ENCODE measurements around the gene CLNK.

The CLNK gene

DNA sequence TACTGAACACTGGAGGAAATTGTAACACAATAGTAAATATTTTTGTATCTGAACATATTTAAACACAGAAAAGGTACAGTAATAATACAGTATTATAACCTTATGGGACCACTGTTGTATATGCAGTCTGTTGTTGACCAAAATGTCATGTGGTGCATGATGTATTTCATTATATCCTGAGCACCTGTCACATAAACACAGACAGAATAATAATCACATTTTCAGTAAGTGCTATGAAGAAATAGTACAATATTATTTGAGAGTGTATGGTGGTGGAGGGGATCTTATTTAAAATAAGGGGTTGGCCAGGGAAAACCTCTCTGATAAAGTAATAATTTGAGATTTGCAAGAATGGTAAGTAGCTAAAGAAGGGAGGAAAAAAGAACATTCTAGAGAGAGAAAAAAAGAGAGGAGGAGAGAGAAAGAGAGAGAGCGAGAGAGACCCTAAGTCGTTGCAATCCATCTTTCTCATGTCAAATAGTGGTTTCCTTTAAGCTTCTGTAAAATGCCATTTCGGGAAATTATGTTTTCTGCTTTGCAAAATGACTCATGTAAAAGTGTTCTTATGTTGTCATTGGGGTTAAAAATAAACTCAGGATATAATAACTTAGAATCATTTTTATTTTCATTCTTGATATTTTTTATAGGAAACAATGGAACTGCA lies 19.3 kb upstream of the CLNK start:
- peak; percentile 21 for DNase-seq (ENCODE audit: low read depth)
- no peak overlapping the region for H3K4me3 ChIP-seq (ENCODE audit: control insufficient read depth, low read depth, low read length)
- TF ChIP-seq, protein P1, sequence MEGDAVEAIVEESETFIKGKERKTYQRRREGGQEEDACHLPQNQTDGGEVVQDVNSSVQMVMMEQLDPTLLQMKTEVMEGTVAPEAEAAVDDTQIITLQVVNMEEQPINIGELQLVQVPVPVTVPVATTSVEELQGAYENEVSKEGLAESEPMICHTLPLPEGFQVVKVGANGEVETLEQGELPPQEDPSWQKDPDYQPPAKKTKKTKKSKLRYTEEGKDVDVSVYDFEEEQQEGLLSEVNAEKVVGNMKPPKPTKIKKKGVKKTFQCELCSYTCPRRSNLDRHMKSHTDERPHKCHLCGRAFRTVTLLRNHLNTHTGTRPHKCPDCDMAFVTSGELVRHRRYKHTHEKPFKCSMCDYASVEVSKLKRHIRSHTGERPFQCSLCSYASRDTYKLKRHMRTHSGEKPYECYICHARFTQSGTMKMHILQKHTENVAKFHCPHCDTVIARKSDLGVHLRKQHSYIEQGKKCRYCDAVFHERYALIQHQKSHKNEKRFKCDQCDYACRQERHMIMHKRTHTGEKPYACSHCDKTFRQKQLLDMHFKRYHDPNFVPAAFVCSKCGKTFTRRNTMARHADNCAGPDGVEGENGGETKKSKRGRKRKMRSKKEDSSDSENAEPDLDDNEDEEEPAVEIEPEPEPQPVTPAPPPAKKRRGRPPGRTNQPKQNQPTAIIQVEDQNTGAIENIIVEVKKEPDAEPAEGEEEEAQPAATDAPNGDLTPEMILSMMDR (conservative IDR thresholded peaks at IDR 0.05; ENCODE audit: control insufficient read depth, insufficient read depth, low read depth, low read length), result no peak

DNA sequence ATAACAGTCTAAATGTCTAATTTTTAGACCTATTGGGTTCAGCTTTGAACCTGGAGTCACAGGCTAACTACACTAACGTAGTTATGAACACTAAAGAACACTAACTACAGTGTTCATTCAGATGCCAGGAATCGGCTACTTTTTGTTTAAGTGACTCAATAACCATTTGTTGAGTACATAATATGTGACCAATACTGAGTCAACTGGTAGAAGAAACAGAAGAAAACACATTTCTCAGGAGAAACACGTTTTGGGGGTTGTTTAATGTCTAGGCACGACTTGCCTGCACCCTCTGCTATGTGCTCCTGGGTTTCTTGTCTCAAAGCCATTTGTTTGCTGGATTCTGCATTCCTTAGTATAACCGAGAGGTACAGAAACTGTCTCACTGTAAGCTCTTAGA lies 18.6 kb upstream of the CLNK start:
- peak; percentile 58 for DNase-seq (ENCODE audit: low read depth)
- TF ChIP-seq, protein P1 (conservative IDR thresholded peaks at IDR 0.05; ENCODE audit: control insufficient read depth, insufficient read depth, low read depth, low read length), result no peak
- no peak overlapping the region for H3K4me3 ChIP-seq (ENCODE audit: control insufficient read depth, low read depth, low read length)

- TF ChIP-seq, protein P1 (conservative IDR thresholded peaks at IDR 0.05; ENCODE audit: control insufficient read depth, insufficient read depth, low read depth, low read length), result no peak
- H3K4me3 ChIP-seq (ENCODE audit: control insufficient read depth, low read depth, low read length), result no peak overlapping the region
- DNase-seq (ENCODE audit: low read depth), result no peak
Measured at GRCh38 chr4:10701702-10702460, 17.3 kb upstream of the CLNK start.

DNA sequence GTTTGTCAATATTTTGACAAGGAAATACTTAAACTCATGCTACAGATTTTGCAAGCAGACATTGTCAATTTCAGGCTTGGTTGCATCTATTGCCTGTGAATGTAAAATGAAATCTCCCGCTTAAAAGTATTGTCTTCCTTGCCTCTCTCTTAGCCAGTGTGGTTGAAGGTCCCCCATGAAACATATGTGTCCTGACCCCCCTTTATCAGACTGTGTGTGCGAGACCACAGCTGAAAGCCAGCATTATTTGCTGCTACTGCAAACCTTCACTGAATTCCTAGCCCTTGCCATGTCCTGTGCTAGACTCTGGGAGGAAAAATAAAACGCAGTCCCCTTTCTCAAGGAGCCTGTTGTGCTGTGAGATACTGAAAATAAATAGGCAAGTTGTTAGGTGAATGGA lies 16.6 kb upstream of the CLNK start:
- TF ChIP-seq, protein P1 (conservative IDR thresholded peaks at IDR 0.05; ENCODE audit: control insufficient read depth, insufficient read depth, low read depth, low read length), result no peak

GRCh38 chr4:10698172-10698571 lies 13.6 kb upstream of the CLNK start:
- DNase-seq (ENCODE audit: low read depth), result no peak
- TF ChIP-seq, protein P1 (conservative IDR thresholded peaks at IDR 0.05; ENCODE audit: control insufficient read depth, insufficient read depth, low read depth, low read length), result no peak
- H3K4me3 ChIP-seq (ENCODE audit: control insufficient read depth, low read depth, low read length), result no peak overlapping the region

More for the DNA sequence above, 16.6 kb upstream of the CLNK start:
- H3K4me3 ChIP-seq (ENCODE audit: control insufficient read depth, low read depth, low read length), result no peak overlapping the region
- no peak for DNase-seq (ENCODE audit: low read depth)

GRCh38 chr4:10697086-10697485 lies 12.5 kb upstream of the CLNK start:
- H3K4me3 ChIP-seq (ENCODE audit: control insufficient read depth, low read depth, low read length), result no peak overlapping the region
- no peak for DNase-seq (ENCODE audit: low read depth)
- TF ChIP-seq, protein P1 (conservative IDR thresholded peaks at IDR 0.05; ENCODE audit: control insufficient read depth, insufficient read depth, low read depth, low read length), result no peak
